HG03442 (cell line): Measurements from ENCODE around the gene MCM6.
"Not testable (repeated sequence)": the region's sequence is repeated elsewhere in the genome, so short reads cannot be mapped to it uniquely, and the experiment has no call there.

Source experiments
- ATAC-seq: cut with Tn5 transposase; IDR thresholded peaks from one replicate; pipeline ENCODE4 v1.9.1; 2021; ENCODE audit warnings: mild to moderate bottlenecking, moderate library complexity; ENCODE audit not compliant: unreplicated experiment

The MCM6 gene

DNA sequence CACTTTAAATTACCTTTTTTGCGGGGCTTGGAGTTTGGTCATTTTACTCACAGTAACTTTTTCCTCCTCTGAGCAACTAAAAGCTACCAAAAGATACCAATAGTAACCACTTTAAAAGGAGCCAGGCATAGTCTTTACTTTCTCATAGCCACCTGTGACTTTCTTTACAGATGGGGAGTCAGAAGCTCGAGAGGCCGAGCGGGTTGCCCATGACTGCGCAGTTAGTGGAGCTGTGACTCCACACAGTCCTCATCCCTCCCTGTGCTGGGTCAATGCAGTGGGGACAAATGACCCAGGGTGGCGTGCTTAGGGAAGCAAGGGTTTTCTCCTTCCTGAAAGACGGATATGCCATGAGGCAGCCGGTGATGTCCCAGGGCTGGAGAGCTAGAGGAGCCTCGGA is 51.1 kb downstream of the MCM6 start:
- no peak for ATAC-seq

- ATAC-seq = no peak
Measured at GRCh38 chr2:135822855-135823254, 53.4 kb downstream of the MCM6 start.

DNA sequence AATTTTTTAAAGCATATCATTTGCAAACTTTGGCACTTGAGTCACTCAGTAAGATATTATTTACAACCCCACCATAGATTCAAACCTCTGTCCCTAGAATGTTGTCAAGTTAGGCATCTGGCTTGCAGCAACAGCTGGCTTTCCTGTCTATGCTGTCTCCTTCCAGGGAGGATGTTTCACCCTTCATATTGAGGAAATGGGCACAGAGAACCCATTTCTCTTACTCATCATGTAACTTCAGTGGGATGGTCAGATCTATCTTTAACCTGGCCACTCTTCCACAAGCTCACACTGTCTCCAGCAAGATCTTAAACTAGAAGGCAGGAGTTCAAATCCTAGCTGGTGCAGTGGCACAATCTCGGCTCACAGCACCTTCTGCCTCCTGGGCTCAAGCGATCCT is 55.1 kb downstream of the MCM6 start:
- ATAC-seq = no peak

DNA sequence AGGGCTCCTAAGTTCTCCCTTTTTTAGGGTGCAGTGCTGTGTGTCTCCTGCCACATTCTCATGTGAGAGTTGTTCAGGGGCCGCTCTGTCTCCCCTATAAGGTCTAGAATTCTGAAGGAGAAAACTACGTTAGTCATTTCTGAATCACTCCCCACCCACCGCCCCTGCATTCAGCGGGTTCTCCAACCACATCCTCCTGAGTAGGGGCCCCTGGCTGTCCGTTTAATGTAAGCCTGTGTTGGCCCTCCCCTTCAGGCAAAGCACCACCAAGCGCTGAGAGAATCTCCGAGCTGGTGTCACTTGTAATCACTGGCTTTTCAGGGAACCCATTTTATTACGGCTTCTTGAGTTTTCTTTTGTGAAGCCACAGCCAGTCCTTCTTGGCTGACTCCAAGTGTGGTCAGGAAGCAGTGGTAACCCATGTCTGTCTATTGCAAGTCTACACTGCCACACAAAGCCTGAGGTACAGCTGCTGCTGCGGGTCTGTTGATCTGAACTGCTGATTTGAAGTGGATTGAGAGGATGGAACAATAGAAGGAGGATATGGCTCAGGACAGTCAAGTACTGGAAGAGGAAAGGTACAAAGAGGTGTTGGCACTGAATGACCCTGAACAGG is 56.1 kb downstream of the MCM6 start:
- peak; percentile 92 for ATAC-seq

DNA sequence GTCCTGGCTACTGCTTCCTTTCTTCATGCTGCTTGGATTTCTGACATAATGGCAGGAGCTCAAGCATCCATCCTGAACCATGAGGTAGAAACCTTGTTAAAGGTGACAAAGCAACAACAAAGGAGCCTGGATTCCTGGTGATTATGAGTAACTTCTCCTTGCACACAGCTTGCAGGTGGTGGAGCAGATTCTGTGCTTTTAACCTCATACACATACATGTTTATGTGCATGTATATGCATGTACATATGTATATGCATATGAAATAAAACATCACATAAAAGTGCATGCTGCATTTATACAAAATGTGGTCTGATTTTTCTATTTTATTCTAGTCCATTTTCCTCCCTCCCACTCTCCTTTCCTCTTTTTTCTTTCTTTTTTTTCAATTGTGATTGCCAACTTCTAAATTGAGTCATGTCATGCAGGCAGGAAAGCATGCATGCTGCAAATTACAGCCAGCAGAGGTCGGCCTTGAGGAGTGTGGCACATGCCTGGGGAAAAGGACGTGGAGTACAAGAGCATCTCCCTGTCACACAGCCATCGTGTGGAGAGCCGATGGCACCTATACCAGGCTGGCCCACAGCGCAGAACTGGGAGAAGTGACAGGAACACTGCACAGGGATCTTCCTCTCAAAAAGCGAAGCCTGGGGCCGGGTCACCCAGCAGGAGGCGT is 57.2 kb downstream of the MCM6 start:
- no peak for ATAC-seq

DNA sequence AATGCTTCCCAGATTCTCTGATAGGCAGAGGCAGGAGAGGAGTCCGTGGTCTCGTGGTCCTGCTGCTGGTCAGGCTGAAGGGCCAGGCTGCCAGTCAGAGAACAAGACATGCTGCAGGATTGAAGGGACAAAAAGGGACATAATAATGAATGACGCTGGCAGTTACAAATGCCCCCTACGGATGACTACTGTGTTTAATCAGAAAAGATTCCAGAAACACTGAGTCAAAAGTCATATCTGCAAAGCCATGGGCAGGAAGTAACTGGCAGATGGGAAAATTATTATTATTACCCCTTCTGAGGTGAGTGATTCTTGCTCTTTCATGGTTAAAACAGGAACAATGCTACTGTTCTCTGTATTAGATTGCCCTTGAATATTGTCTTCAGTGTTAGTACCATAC is 58.3 kb downstream of the MCM6 start:
- no peak for ATAC-seq

- ATAC-seq = no peak
Measured at GRCh38 chr2:135817466-135817865, 58.8 kb downstream of the MCM6 start.

GRCh38 chr2:135815269-135815668 is 61.0 kb downstream of the MCM6 start:
- no peak for ATAC-seq

GRCh38 chr2:135812907-135813511 is 63.2 kb downstream of the MCM6 start:
- no peak for ATAC-seq

DNA sequence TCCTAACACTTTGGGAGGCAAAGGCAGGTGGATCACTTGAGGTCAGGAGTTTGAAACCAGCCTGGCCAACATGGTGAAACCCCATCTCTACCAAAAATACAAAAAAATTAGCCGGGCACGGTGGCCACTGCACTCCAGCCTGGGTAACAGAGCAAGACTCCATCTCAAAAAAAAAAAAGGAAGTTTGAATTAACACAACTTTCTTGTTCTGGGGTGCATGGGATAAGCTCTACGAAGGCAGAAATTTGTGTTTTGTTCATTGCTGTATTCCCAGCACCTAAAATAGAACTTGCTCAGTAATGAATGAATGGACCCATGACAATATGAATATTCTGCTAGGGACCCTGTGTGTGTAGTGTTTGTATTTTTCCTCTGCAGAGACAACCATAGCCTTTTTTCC is 68.4 kb downstream of the MCM6 start:
- not testable (repeated sequence) for ATAC-seq

DNA sequence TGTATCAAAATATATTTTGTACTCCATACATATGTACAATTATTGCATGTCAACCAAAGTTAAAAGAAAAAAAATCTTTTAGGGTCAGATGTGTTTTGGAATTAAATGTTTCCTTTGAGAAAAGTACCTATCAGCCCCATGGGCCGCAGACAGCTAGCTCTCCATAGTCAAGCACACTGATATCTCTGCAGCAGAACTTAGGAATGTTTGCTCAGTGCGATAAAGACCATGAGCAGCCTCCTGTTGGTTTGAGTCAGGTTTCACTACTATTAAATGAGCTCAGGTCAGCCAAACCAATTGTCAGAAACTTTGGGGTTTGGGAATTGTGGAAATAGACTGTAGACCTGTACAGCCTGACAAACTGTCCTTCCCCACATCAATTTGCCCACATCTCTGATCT is 73.0 kb downstream of the MCM6 start:
- no peak for ATAC-seq

DNA sequence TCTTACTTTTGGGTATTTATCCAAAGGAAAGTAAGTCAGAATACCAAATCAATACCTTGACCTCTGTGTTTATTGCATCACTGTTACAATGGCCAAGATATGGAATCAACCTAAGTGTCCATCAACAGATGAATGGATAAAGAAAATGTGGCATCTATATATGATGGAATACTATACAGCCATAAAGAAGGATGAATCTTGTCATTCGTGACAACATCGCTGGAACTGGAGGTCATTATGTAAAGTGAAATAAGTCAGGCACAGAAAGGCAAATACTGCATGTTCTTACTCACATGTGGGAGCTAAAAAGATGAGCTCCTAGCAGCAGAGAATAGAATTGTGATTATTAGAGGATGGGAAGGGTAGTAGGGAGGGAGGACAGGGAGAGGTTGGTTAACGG is 73.9 kb downstream of the MCM6 start:
- ATAC-seq = no peak

GRCh38 chr2:135800513-135801460 is 75.5 kb downstream of the MCM6 start:
- no peak for ATAC-seq

- no peak for ATAC-seq
Measured at GRCh38 chr2:135799738-135800137, 76.5 kb downstream of the MCM6 start.

GRCh38 chr2:135798762-135799161 is 77.5 kb downstream of the MCM6 start:
- no peak for ATAC-seq

DNA sequence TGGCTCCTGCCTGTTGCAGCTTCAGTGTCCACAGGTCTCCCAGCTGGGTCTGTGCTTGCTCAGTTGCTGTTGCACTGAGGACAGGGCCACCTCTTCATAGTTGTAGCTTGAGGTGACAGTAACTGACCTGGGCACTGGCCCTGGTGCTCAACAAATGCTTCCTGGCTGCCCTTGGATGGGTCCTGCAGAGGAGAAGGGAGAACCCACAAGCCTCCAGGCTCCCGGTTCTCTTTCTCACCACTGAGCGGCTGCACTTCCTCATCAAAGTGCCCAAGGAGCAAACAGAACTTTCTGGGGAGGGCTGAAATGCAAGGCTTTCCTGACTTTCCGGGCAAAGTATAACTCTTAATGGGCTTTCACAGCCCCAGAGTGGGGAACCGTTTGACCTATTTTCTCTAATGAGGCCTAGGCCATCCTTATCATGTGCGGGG is 78.0 kb downstream of the MCM6 start:
- ATAC-seq = no peak

DNA sequence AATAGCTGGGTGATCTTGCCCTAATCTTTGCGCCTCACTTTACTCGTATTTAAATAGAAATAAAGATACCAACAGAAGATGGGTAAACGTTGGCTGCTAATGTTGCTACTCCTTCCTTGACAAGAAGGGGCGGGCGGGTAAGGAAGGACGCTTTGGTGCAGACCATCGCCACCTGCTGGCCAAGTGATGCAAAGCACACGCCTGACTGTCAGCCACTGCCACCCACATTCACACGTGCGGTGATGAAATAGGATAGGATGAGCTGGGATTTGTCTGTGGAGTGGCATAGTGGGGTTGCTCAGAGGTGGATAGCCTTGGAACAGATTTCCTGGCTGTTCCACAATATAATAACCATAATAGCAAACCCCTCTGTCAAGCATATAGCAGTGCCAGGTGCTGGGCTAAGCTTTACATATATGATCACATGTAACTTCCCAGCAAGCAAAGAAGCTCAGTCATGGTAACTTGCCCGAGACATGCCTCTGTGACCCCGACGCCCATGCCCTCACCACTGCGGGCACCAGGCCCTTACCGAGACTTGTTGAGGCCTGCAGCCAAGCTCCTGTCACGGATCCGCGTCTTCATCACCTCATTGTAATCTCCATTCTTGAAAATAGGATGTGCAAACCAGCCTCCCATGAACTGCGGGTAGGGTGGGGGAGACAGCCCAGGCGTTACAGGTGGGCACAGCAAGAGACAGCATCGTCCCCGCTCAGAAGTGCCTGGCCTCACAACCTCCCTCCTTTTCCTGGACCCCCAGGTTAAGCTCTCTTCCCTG is 78.6 kb downstream of the MCM6 start:
- ATAC-seq = peak; percentile 65

DNA sequence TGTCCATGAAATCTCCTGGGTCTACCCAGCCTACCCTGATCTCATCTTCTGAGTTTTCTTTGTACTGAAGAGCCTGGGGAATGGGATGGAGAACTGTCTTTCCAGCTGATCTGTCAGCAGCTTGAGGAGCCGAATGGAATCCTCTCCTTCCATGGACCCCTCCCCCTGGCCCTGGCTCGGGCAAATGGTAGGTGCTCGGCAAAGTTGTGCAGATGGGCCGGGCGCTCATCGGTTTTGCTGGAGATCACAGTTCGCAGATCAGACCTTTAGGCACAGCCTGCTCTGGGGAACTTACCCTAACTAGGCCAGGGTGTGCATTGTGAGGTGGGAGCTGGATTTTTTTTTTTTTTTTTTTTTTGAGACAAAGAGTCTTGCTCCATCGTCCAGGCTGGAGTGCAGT is 79.6 kb downstream of the MCM6 start:
- no peak for ATAC-seq

GRCh38 chr2:135795641-135796040 is 80.6 kb downstream of the MCM6 start:
- ATAC-seq = not testable (repeated sequence)

DNA sequence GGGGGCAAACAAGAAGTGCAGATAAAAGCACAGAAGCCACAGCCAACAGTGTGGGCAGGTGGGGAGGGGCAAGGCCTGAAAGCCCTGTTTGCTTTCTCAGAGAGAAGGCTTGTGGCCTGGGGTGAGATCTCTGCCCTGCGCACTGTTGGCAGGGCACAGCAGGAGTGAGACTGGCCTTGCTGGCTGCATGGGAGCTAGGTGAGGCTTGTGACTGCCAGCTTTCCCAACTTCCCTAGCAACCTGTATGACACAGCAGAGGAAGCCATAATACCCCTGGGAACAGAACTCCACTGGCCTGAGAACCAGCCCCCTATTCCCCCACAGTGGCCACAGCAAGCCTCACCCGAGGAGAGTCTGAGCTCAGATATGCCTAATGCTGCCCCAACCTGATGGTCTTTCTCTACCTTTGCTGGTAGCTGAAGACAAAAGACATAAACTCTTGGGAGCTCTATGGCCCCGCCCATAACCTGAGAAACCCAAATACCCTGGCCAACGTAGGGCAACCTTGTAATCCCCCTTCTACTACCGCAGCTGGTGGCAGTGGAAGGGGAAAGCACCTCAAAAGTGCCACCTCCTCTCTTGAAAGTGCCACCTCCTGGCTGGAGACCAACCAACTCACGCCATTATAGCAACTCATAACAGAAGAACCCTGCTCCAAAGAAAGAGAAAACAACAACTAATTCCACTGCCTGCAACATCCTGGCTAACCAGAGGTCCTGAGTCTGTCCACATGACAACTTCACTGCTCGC is 83.7 kb downstream of the MCM6 start:
- peak; percentile 29 for ATAC-seq
